ENCODE data around the gene DYNLT5.
"Not testable (repeated sequence)": the region's sequence is repeated elsewhere in the genome, so short reads cannot be mapped to it uniquely, and the experiment has no call there.

DYNLT5 gene, protein sequence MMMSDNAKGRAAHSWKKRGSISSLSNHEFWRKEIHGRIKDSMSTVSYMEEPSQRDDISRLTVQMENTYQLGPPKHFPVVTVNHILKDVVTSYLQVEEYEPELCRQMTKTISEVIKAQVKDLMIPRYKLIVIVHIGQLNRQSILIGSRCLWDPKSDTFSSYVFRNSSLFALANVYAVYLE

DNA sequence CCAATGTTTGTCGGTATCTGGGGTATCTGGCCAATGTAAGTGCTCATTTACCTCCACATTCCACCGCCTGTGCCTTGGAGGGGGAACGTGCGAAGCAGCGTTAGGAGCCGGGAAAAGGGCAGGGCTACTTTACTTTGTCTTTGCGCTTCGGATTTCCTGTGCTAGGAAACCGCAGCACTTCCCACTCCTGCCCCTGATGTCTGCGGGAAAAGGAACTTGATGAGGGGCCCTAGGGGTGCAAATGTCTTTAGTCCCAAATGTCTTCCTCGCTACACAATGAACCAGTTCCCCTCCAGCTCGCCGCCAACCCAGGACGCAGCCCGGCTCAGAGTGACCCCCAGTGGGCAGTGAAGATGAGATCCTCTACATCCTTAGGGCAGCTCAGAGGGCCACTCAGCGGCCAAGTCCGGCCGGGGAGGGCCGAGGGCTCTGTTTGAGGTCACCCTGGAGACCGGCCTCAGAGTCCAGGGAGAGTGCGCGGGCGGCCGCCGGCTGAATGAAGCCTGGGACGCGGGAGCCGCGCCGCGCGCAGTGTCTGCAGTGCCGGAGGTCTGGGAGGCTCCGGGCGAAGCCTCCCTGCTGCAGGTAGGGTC lies at the start of gene DYNLT5:
TSS of gene DYNLT5 (plus strand) at position 460 of the 593 bp plus-strand sequence. CDS start 2,200 bp downstream, outside the sequence.
- DNase-seq (ENCODE audit: low spot score) = no peak

DNA sequence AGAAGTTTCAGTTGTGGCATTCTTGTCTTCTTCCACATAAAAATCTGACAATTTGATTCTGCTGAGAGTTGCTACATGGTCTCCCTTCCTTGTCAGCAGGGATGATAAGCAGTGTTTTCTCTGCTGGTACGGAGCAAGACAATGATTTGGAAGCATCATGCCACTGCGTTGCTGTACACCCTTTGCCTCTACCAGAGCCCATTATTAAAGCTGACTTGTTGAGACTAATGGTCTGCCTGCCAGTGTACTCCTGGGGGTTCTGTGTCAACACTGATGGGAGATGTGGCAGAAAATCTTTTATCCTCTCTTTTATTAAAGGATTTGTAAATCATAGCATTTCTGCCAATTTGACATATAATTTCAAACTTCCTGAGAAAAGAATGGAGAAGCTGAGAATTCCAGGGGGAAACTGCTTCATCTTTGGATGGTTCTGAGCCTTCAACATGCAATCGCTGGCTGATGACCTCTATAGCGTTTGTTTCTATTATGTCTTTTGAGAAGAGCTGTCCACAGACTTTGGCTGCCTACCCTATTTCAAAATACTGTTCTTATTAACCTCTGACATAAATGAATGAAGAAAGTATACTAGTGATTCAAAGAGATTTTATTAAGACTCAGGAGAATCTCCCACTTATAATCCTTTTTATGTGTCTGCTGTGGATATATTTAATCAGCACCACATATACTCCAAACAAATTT lies 47.9 kb upstream of the DYNLT5 start:
- DNase-seq (ENCODE audit: low spot score) = no peak

DNA sequence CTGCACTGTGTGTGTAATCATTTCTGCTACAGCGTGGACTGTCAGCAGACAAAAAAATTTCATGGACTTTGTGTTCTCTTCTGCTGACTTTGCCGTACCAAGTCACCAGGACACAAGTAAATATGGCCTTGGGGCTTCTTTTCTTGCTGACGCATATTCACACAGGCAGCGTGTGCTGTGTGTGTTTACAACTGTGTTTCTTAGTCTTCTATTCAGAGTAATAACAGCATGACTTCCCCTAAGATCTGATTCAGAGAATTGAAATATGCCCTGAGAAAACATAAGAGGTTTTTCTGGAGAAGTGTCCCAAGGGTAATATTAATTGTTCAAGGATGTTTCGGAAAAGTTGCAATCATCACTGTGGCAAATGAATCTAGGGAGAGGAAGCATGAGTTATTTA lies 47.1 kb upstream of the DYNLT5 start:
- DNase-seq (ENCODE audit: low spot score) = no peak

DNA sequence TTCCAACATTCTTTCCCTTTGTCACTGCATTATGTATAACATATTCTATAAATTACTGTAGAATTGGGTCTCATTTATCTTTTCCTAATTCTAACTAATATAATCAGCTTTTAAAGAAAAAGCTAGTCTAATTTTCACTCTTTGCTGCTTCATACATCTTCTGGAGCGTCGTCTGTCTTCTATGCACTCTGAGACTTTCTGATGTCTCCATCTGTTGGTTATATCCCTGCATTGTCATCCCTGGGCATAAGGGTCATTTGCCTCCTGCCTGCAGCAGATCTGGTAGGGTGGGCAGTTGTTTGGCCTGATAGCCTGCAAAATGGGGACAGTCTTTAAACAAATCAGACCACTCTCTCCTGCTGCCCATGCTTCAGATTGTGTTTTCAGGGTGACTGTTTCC lies 40.8 kb upstream of the DYNLT5 start:
- DNase-seq (ENCODE audit: low spot score) = no peak

DNA sequence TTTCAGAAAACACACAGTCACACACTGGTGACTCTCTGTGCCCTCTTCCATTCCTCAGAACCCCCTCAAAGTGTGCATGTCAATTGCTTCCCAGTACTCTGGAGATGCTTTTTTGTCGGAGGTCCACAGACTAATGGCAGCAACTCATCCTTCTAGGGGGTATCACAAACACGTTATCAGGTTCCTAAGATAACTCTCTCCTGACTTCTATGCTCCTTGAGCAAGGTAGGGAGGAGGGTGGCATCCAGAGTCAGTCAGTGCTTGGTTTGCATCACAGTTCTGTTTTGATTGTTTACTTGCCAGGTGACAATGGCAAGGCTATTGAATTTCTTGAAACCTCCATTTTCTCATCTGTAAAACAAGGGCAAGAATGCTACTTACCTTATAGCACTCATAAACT lies 39.4 kb upstream of the DYNLT5 start:
- no peak for DNase-seq (ENCODE audit: low spot score)

DNA sequence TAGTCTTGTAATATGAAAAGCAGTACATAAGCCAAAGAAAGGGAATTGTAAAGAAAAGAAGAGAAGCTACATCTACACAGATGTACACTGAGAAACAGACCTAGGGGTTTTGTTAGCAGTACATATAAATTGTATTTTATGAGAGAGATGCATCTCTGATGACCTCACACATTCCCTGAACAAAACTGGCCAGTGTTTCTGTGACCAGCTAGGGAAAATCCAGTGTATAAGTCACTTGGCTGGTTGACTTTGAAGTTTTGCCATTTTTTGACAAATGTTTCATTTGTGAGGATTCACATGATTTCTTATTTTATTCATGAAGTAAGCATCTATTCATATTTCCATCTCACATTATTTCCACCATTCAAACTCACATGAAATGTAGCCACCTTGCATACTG lies 28.3 kb upstream of the DYNLT5 start:
- DNase-seq (ENCODE audit: low spot score) = no peak

DNA sequence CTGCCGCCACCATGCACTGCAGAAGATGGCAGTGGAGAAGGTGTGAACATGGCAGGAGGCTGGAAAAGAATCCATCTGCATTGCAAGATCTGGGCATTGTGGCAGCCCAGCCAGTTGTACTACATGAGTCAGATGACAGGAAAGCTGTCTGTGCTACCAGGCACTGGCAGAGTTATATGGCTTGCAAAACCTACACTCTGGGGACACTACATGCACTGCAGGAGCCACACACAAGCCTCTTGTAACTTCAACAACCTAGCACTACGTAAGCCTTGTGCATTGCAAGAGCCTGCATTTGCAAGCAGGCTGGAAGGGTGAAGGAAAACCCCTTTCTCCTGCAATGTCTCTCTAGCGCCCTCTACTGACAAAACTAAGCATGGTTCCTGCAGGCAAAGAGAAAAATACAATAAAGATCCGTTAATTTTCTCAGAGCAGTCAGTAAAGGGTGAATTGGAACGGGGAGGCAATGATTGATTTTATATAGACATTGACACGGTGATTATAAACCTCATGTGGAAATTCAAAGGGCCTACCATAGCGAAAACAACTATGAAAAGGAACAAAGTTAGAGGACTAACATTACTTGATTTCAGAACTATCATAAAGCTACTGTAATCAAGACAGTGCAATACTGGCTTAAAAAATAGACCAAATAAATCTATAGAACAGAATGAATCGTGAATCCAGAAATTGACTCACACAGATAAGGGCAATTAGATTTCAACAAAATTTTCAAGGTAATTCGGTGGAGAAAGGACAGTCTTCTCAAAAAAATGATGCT lies 26.2 kb upstream of the DYNLT5 start:
- peak; percentile 80 for DNase-seq (ENCODE audit: low spot score)

DNA sequence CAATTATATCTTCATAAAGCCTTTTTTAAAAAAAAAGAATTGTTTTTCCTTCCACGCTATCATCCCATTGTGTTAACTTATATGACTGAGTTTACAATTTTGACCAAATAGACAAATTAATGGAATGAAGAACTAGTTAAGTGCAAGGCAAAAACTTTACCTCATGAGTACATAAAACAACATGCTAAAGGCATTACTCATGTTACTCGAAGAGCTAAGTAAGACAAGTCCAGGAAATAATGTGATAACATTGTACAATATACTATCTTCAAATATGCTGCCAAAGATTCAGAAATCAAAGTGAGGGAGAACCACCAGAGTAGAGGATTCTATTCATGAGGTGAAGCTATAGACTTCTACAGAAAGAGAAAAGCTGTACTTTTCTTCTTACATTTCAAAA lies 24.2 kb upstream of the DYNLT5 start:
- no peak for DNase-seq (ENCODE audit: low spot score)

DNA sequence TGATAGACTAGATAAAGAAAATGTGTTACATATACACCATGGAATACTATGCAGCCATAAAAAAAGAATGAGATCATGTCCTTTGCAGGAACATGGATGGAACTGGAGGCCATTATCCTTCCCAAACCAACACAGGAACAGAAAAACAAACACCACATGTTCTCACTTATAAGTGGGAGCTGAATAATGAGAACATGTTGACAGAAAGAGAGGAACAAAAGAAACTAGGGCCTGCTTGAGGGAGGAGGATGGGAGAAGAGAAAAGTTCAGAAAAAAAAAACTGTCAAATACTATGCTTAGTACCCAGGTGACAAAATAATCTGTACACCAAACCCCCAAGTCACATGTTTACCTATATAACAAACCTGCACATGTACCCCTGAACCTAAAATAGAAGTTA lies 23.5 kb upstream of the DYNLT5 start:
- not testable (repeated sequence) for DNase-seq (ENCODE audit: low spot score)

DNA sequence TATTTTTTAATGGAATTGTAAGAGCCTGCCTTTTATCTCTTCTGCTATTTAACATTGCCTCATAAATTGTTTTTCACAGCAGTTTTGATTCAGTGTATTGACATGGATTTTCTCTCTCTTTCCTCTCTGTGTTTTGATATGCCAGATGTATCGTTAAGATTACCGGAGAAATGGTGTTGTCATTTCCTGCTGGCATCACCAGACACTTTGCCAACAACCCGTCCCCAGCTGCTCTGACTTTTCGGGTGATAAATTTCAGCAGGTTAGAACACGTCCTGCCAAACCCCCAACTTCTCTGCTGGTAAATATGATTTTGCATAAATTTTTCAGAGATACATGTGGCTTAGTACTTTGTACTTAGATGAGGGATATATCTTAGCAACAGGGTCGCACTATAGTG lies 23.1 kb upstream of the DYNLT5 start:
- peak; percentile 37 for DNase-seq (ENCODE audit: low spot score)

DNA sequence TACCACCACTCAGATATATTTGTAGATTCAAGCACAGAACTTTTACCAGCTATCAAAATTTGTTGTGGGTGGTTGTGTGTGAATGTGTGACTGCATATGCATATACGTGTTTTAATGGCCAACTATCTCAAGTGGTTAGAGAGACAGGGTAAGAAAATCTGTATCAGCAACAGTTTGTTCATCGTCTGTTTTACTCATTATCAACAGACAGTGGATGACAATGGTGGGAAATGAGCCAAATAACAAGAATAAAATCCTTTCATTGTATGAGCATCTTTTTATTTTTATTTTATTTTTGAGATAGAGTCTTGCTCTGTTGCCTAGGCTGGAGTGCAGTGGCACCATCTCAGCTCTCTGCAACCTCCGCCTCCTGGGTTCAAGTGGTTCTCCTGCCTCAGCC lies 22.7 kb upstream of the DYNLT5 start:
- no peak for DNase-seq (ENCODE audit: low spot score)

DNA sequence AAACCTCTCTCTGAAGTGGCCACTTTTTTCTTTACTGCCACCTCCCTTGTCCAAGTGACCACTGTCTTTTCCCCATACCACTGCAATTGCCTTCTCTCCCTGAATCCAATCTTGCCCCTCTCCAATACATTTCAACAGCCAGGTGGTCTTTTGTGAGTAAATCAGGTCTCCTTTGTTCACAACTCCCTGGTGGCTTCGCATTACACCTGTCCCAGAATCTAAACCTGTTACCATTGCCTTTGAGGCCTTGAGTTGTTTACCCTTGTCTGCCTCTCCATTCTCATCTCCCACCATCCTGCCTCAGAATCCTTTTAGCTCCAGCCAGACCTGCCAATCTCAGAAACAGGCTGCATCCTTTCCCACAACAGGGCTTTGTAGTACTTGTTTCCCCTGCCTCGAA lies 21.8 kb upstream of the DYNLT5 start:
- no peak for DNase-seq (ENCODE audit: low spot score)

DNA sequence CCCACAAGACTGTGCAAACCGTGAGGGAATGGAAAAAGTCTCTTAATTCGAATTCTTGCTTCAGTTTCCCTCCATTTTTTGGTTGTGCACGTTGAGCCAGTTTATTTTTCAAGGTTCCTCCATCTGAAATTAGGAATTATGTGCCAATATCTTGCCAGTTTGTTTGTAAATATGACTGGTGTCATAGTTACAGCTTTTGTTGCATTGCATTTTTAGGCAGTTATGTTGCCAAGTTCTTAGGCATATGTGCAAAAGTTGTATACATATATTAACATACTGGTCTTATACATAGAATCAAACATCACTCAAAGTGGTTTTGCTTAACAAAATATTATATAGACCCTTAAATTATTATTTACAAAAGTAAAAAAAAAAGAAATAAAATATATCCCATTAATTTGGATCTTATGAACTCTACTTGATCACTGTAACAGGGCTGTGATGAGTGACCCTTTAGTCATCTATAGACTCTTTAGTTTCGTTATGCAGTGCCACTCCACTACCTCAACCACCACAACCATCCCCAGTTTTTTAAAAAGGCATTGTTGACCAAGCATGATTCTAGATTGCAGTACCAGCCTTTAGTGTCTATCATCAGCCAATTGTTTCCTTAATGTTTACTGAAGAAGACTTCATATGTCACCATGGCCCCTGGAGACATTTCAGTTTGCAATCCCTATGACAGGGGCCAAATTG lies 20.9 kb upstream of the DYNLT5 start:
- DNase-seq (ENCODE audit: low spot score) = peak; percentile 40

DNA sequence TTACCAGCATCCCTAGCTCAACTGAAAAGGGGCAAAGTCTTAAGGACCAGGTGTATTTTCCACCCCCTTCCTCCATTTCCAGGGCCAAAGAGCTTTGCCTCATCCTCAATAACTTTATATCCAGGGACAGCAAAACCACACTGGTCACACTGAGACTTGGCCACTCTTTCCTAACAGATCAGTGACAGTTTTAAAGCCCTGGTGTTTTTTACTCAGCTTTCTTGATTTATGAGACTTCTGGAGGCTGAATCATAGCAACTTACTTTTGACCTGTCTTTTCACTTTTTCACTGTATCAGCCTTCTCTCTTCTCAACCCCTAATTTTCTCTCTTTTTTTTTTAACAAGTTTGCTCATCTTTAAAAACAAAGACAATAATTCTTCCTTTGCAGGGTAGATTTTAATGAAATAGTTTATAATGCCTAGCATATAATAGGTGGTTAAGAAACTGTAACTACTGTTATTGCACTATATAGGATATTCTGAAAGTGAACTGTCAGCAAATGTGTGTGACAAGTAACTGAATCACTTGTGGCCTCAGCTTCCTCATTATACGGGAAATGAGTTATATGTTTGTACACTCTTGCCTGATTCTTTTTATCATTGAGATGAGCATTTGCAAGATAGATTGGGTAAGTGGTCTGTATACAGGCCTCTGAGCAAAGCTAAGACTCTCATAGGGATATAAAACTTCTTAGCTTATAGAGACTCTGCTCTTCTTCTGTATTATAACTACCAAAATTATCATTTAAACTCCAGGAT lies 19.7 kb upstream of the DYNLT5 start:
- DNase-seq (ENCODE audit: low spot score) = peak; percentile 58

DNA sequence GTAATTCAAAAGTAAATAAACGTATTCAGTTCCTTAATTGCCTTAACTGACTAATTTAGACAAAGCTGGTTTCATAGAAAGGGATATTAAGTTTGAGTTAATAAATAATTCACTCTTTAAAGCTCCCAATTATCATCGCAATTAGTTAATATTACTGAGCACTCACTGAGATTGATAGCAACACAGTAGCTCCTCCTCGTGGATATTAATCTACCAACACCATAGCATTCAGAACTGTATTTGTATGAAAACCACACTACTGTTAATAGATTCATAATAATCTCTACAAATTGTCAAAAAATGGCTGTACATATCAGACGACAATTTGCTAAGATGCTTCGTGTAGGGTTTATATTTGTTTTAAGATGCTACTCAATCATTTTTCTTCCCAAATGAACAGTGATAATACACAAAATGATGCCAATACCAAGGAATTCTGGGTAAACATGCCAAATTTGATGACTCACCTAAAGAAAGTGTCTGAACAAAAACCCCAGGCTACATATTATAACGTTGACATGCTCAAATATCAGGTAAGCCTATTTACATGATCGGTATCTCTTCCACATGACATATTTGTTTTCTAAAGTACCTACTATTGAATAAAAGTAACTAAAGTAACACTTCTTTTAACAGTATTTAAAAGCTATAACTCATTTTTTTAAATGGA lies 18.8 kb upstream of the DYNLT5 start:
- DNase-seq (ENCODE audit: low spot score) = no peak

DNA sequence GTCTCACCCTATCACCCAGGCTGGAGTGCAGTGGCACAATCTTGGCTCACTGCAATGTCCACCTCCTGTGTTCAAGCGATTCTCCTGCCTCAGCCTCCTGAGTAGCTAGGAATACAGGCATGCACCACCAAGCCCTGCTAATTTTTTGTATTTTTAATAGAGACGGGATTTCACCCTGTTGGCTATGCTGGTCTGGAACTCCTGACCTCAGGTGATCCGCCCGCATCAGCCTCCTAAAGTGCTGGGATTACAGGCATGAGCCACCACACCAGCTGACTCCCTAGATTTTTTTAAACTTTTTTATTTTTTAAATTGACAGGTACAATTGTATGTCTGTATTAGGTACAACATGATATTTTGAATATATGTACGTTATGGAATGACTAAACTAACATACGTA lies 17.7 kb upstream of the DYNLT5 start:
- not testable (repeated sequence) for DNase-seq (ENCODE audit: low spot score)

DNA sequence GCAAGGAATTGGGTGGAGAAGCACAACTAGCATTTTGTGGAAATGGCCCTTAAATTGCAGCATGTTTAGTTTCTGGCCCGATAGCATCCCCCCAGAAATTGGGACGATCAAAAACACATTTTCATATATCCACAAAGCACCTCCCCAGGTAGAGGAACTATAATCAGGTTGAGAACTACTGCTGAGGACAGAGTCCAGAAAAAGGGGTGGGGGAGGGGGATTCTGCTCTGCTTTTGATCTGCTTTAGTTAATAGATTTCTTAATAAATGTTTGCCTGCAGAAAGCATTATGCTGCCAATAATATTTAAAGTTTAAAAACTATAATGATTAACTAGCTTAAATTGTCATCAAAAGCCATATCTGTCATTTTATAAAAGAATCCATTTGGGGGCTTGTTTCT lies 14.4 kb upstream of the DYNLT5 start:
- no peak for DNase-seq (ENCODE audit: low spot score)

DNA sequence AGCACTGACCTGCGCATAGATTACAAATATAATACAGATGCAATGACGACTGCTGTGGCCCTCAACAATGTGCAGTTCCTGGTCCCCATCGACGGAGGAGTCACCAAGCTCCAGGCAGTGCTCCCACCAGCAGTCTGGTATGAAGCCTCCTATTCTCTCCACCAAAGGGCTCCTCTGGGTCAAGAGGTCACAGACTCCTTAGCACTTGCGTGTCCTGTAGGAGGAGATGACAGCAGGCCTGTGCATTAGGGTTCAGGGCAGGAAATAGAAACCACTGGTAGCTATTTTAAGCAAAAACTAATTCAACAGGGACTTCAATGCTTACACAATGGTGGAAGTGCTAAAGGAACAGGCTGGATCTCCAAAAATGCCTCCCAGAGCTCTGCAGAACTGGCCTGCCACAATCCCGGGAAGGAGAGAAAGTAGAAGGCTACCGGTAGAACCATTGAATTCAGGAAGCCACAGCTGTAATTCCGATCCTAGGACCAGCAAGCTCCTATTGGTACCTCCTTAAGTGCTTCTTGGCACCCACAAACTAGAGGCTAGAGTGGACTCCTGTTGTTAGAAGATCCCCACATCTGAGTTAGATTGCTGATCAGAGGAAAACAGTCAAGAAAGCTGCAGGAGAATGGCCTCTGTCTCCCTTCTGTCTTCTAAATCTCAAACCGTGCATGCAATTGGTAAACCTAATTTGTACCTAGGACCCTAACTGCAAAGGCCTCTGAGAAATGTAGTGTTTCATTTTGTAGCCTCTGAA lies 12.7 kb upstream of the DYNLT5 start:
- DNase-seq (ENCODE audit: low spot score) = no peak

DNA sequence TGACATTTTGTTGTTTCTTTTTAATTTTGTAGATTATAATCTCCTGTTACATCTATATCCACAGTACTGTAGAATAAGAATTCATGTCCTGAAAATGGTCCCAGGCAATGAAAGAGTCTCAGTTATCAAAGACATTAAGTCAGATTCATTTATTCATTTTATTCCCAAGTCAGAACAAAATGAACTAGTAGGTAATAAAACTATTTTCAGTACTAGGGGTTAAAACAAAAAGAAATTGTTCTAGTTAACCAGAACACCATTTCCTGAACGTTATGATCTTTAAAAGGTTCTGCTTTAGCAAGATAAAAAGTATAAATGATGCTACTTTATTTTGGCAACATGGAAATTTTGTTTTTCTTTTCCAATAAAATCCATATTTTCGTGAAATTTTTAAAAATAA lies 6.8 kb upstream of the DYNLT5 start:
- DNase-seq (ENCODE audit: low spot score) = no peak

DNA sequence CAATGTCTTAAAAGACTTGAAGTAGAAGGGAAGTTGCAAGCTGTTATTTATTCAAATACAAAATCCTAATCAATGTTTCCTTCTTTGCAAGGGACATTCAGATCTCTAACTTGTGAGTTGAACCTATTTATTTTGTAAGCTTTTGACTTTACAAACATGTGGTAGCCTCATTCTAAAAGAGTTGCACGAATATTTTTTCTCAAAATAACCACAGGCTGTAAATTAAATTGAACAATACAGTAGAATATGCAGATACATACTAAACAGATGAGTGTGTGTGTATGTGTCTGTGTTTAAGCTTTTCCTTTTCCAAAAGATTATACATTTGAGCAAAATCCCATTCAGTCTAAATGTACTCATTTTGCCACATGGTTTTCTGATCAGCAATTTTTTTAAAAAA lies 4.8 kb upstream of the DYNLT5 start:
- DNase-seq (ENCODE audit: low spot score) = no peak

Measured in activated CD4-positive, alpha-beta T cell treated with anti-CD3 and anti-CD28 coated beads, Interleukin-2, Interleukin-4, amounts not matched to agents 100 ng/mL and 50 ng/mL, durations not matched to agents 16 hours and 8 hours (primary cell).